Body of pancreas (tissue), 4 donors: ENCODE data around the gene FRAT2.

Experiments used
- CTCF ChIP-seq, 7 experiments: fragments of 450-650 bp in 4 of 7; fragments of 200-600 bp in 3 of 7; sonication (generic) in 3 of 7; IDR thresholded peaks; one replicate each; pipeline ENCODE4 v1.5.1; 2016 to 2019; ENCODE audit warnings: antibody characterized with exemption in 7 of 7
- POLR2A ChIP-seq, 3 donors: fragments of 450-650 bp; IDR thresholded peaks; one replicate each; pipeline ENCODE4 v1.6.1; 2016; ENCODE audit warnings: antibody characterized with exemption in 3 of 3, mild to moderate bottlenecking in 2 of 3

- no peak for TF ChIP-seq POLR2A (IDR thresholded peaks at IDR 0.05)
- TF ChIP-seq CTCF (IDR thresholded peaks at IDR 0.05) = no peak
Measured at GRCh38 chr10:97372233-97372875, 37.8 kb upstream of the FRAT2 start.
